ENCODE data around the gene OVOL3.

GRCh38 chr19:36141039-36141927 is 30.3 kb downstream of the OVOL3 start:
- TF ChIP-seq, protein P1, sequence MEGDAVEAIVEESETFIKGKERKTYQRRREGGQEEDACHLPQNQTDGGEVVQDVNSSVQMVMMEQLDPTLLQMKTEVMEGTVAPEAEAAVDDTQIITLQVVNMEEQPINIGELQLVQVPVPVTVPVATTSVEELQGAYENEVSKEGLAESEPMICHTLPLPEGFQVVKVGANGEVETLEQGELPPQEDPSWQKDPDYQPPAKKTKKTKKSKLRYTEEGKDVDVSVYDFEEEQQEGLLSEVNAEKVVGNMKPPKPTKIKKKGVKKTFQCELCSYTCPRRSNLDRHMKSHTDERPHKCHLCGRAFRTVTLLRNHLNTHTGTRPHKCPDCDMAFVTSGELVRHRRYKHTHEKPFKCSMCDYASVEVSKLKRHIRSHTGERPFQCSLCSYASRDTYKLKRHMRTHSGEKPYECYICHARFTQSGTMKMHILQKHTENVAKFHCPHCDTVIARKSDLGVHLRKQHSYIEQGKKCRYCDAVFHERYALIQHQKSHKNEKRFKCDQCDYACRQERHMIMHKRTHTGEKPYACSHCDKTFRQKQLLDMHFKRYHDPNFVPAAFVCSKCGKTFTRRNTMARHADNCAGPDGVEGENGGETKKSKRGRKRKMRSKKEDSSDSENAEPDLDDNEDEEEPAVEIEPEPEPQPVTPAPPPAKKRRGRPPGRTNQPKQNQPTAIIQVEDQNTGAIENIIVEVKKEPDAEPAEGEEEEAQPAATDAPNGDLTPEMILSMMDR (IDR thresholded peaks at IDR 0.05; ENCODE audit: borderline replicate concordance, extremely low read depth, low read length, poor library complexity, severe bottlenecking) = no peak
- no peak for TF ChIP-seq EZH2 (IDR thresholded peaks at IDR 0.05; ENCODE audit: borderline replicate concordance, low read depth, low read length, severe bottlenecking)

All from DND-41 (cell line).